A673 (cell line): ENCODE data around the gene ARHGAP24. TPM values are rescaled to one million over a fixed set of nuclear protein-coding genes. Genes with fewer than 3 reads are reported as not detected.

ENCODE experiments used
- BruUV-seq: library from RNA; stranded (reverse); fragments of 400-500 nt; replicated peaks from 2 replicates; lab custom pipeline; 2021; lab: Mats Ljungman, UMichigan
- CTCF ChIA-PET: fragments of 300-600 bp; sonication (Branson Sonifier 250); formaldehyde crosslinking; loops from one replicate; lab custom pipeline; 2022; ENCODE audit warnings: antibody characterized with exemption; lab: Charles Lee
- POLR2A ChIA-PET: fragments of 300-600 bp; sonication (Branson Sonifier 250); formaldehyde crosslinking; loops from one replicate; lab custom pipeline; 2022; ENCODE audit warnings: antibody characterized with exemption; ENCODE audit not compliant: low non-redundant PET; lab: Charles Lee
- DNase-seq: peaks from one replicate; pipeline ENCODE4 v3.0.0-alpha.2; 2015; ENCODE audit warnings: low spot score
- H3K27ac ChIP-seq: fragments of 200-600 bp; sonication (generic); 2 replicates; pipeline ENCODE4 v1.5.1; 2016; ENCODE audit warnings: mixed run types, low read depth, mild to moderate bottlenecking, mixed read lengths, antibody characterized with exemption, low read length; ENCODE audit not compliant: poor library complexity, severe bottlenecking
- H3K27me3 ChIP-seq: fragments of 200-600 bp; sonication (generic); replicated peaks from 2 replicates; pipeline ENCODE4 v1.6.1; 2017; ENCODE audit warnings: mixed run types, low read depth, mild to moderate bottlenecking, mixed read lengths, antibody characterized with exemption, low read length; ENCODE audit not compliant: insufficient read depth, poor library complexity
- H3K36me3 ChIP-seq: fragments of 200-600 bp; sonication (generic); 2 replicates; pipeline ENCODE4 v1.6.1; 2016; ENCODE audit warnings: mixed run types, mild to moderate bottlenecking, mixed read lengths, antibody characterized with exemption, low read length; ENCODE audit not compliant: insufficient read depth, poor library complexity, severe bottlenecking
- H3K4me1 ChIP-seq: fragments of 200-600 bp; sonication (generic); 2 replicates; pipeline ENCODE4 v1.6.1; 2017; ENCODE audit warnings: mixed run types, mild to moderate bottlenecking, mixed read lengths, antibody characterized with exemption, low read length; ENCODE audit not compliant: insufficient read depth, poor library complexity, severe bottlenecking
- H3K4me3 ChIP-seq: fragments of 200-600 bp; sonication (generic); 2 replicates; pipeline ENCODE4 v1.5.1; 2016; ENCODE audit warnings: low read depth, mixed run types, mild to moderate bottlenecking, mixed read lengths, low read length; ENCODE audit not compliant: poor library complexity, severe bottlenecking
- H3K9me3 ChIP-seq: fragments of 200-600 bp; sonication (generic); 2 replicates; pipeline ENCODE4 v1.6.1; 2016; ENCODE audit warnings: mixed run types, low read depth, mild to moderate bottlenecking, mixed read lengths, antibody characterized with exemption, low read length; ENCODE audit not compliant: poor library complexity, severe bottlenecking
- CTCF ChIP-seq: fragments of 300-800, 200-600 bp; sonication (generic); conservative IDR thresholded peaks from 2 replicates; pipeline ENCODE4 v1.5.1; 2017; ENCODE audit warnings: low read depth, mild to moderate bottlenecking, antibody characterized with exemption, low read length, moderate library complexity, mixed read lengths
- EZH2 ChIP-seq: fragments of 200-600 bp; sonication (generic); IDR thresholded peaks from 2 replicates; pipeline ENCODE4 v1.6.1; 2017; ENCODE audit warnings: borderline replicate concordance, low read depth, mild to moderate bottlenecking, mixed read lengths, antibody characterized with exemption, low read length; ENCODE audit not compliant: poor library complexity, severe bottlenecking
- intact Hi-C: fragments of 100-400 bp; cut with micrococcal nuclease; formaldehyde crosslinking; loops from one replicate; pipeline ENCODE4 v1.10.0; 2022; ENCODE audit not compliant: unreplicated experiment
- total RNA-seq: library from RNA; stranded (reverse); gene quantifications from 2 replicates; pipeline ENCODE4 v1.2.3, GENCODE V29; 2021

ARHGAP24 gene
- total RNA-seq, 1 experiment from 2014 or later, result 5.8 TPM

- Histone ChIP-seq H3K4me3 (no peak overlapping the region), H3K9me3 (no peaks in the 10 kb centered on the region), H3K4me1 (no peaks in the 10 kb centered on the region), H3K36me3 (no peaks in the 10 kb centered on the region), H3K27ac (no peak overlapping the region), H3K27me3 (no peaks in the 10 kb centered on the region)
- no peak for DNase-seq
- BruUV-seq, result no TSS peak
- ChIA-PET POLR2A (no interaction called here), CTCF (no interaction called here)
- TF ChIP-seq CTCF, result no peak
- no peak for TF ChIP-seq EZH2
- intact Hi-C loops, result no loop called here
Observed at GRCh38 chr4:85986266-85986665, 511.3 kb downstream of the ARHGAP24 start.

- no peak for DNase-seq
- Histone ChIP-seq H3K27ac (no peak overlapping the region), H3K36me3 (no peaks in the 10 kb centered on the region), H3K9me3 (no peaks in the 10 kb centered on the region), H3K4me1 (no peaks in the 10 kb centered on the region), H3K4me3 (no peak overlapping the region), H3K27me3 (no peaks in the 10 kb centered on the region)
- intact Hi-C loops, result no loop called here
- no TSS peak for BruUV-seq
- ChIA-PET CTCF (no interaction called here), POLR2A (no interaction called here)
- no peak for TF ChIP-seq CTCF
- no peak for TF ChIP-seq EZH2
Observed at GRCh38 chr4:85993641-85994040, 518.7 kb downstream of the ARHGAP24 start.

- H3K27me3 ChIP-seq, result no peaks in the 10 kb centered on the region
- CTCF ChIA-PET, result no interaction called here
- H3K36me3 ChIP-seq, result no peaks in the 10 kb centered on the region
- POLR2A ChIA-PET, result no interaction called here
- no peaks in the 10 kb centered on the region for H3K4me1 ChIP-seq
- TF ChIP-seq EZH2 (no peak), CTCF (no peak)
- no TSS peak for BruUV-seq
- DNase-seq, result no peak
- no peaks in the 10 kb centered on the region for H3K9me3 ChIP-seq
- H3K27ac ChIP-seq, result no peak overlapping the region
- intact Hi-C loops, result no loop called here
- no peak overlapping the region for H3K4me3 ChIP-seq
Observed at GRCh38 chr4:85994576-85994975, 519.6 kb downstream of the ARHGAP24 start.
